GM23338 (cell line): ENCODE data around the gene AGPAT4.
"Not testable (repeated sequence)": the region's sequence is repeated elsewhere in the genome, so short reads cannot be mapped to it uniquely, and the experiment has no call there.

Source experiments
- CREB1 ChIP-seq: fragments of 250-450 bp; sonication (Bioruptor Pico); IDR thresholded peaks from 2 replicates; pipeline ENCODE4 v1.5.0; 2020; ENCODE audit warnings: low read depth, mild to moderate bottlenecking, moderate library complexity
- CTCF ChIP-seq, 2 experiments: fragments of 200-600 bp in 1 of 2; sonication (generic) in 1 of 2; conservative IDR thresholded peaks; 2 replicates each; pipeline versions ENCODE4 v1.5.1 to v1.6.1; 2016 to 2017; ENCODE audit warnings: antibody characterized with exemption in 2 of 2, low read depth in 2 of 2, mild to moderate bottlenecking in 2 of 2, moderate library complexity in 1 of 2
- EZH2 ChIP-seq: fragments of 200-600 bp; sonication (generic); IDR thresholded peaks from one replicate; pipeline ENCODE4 v1.8.0; 2017; ENCODE audit warnings: antibody characterized with exemption, mild to moderate bottlenecking, low read depth; ENCODE audit not compliant: unreplicated experiment
- EZH2phosphoT487 ChIP-seq: fragments of 200-600 bp; sonication (generic); IDR thresholded peaks from one replicate; pipeline ENCODE4 v1.8.1; 2018; ENCODE audit warnings: antibody characterized with exemption; ENCODE audit not compliant: unreplicated experiment
- JUNB ChIP-seq: IDR thresholded peaks from one replicate; pipeline ENCODE4 v1.6.1; 2016; ENCODE audit warnings: antibody characterized with exemption; ENCODE audit not compliant: unreplicated experiment
- NANOG ChIP-seq: IDR thresholded peaks from 2 replicates; pipeline ENCODE4 v1.6.1; 2016; ENCODE audit warnings: antibody characterized with exemption, borderline replicate concordance
- POLR2AphosphoS5 ChIP-seq: IDR thresholded peaks from 2 replicates; pipeline ENCODE4 v1.6.1; 2016; ENCODE audit warnings: antibody characterized with exemption, low read depth
- REST ChIP-seq: IDR thresholded peaks from one replicate; pipeline ENCODE4 v1.6.1; 2018; ENCODE audit warnings: antibody characterized with exemption; ENCODE audit not compliant: unreplicated experiment
- STAT1 ChIP-seq: IDR thresholded peaks from one replicate; pipeline ENCODE4 v1.6.1; 2016; ENCODE audit warnings: antibody characterized with exemption; ENCODE audit not compliant: unreplicated experiment
- ZNF331 ChIP-seq: fragments of 250-450 bp; sonication (Bioruptor Pico); IDR thresholded peaks from 2 replicates; pipeline ENCODE4 v1.5.0; 2020; ENCODE audit warnings: low read depth, mild to moderate bottlenecking, moderate library complexity
- ZNF462 ChIP-seq: fragments of 250-450 bp; sonication (Bioruptor Pico); IDR thresholded peaks from 2 replicates; pipeline ENCODE4 v1.5.0; 2020; ENCODE audit warnings: mild to moderate bottlenecking, moderate library complexity

- TF ChIP-seq EZH2; POLR2AphosphoS5; CTCF (conservative IDR thresholded peaks at IDR 0.05; ENCODE audit: low read depth in 2 of 2); ZNF331 (CRISPR knock-in tag); STAT1; JUNB; EZH2phosphoT487; CREB1 (CRISPR knock-in tag); REST; NANOG; ZNF462 (CRISPR knock-in tag): not testable (repeated sequence)
Measured at GRCh38 chr6:161172769-161173168, 101.1 kb downstream of the AGPAT4 start.
